Measurements from ENCODE around the gene UBL3.

Gene UBL3

GRCh38 chr13:29856426-29856825 is 6.0 kb upstream of the UBL3 start:
- DNase-seq: no peak

DNA sequence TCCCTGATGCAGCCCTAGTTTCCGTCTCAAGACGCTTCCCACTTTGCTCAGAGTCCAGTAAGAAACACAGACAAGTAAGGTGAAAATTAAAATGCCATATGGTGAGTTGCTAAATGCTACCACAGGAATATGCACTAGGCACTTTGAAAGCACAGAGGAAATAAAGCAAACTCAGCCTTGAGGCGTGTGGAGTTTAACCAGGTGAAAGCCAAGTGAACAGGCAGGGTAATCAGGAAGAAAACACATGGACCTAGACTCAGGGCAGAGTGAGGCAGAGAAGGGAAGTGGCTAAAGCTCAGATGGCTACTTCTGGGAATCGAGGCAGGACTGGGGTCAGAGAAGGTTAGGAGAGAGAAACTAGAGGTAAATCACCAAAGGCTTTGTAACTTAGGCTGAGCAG is 5.4 kb upstream of the UBL3 start:
- DNase-seq: no peak

- DNase-seq: no peak
These were observed 4.6 kb upstream of the UBL3 start for GRCh38 chr13:29855009-29855408.

GRCh38 chr13:29853131-29853530 is 2.7 kb upstream of the UBL3 start:
- no peak for DNase-seq

GRCh38 chr13:29852472-29853054 is 2.1 kb upstream of the UBL3 start:
- no peak for DNase-seq

DNA sequence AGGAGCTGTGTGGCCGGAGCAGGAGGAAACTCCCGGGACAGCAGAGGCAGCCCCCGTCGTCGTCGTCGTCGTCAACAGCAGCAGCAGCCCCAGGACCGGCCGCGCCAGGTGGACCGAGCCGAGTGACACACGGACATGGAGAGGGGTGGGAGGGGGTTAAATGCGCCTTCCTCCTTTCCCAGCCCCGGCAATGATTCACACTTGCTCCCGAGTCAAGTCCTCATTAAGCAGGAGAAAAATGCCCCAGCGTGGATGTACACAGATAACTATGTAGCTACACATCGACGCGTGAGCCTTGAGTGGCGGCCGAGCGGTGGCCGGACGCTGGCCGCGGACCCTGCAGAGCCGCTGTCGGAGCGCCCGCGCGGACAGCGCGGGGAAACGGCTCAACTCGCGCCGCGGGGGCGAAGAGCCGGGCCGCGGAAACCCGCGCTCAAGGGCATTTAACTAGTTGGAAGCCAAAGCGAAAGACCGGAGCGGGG is 645 bp downstream of the UBL3 start:
- peak; percentile 4 for DNase-seq

- DNase-seq: no peak
These were observed 1.3 kb downstream of the UBL3 start for GRCh38 chr13:29849071-29849631.

GRCh38 chr13:29847501-29847983 is 2.9 kb downstream of the UBL3 start:
- DNase-seq: no peak

- DNase-seq: no peak
These were observed 3.8 kb downstream of the UBL3 start for GRCh38 chr13:29846475-29847256.

DNA sequence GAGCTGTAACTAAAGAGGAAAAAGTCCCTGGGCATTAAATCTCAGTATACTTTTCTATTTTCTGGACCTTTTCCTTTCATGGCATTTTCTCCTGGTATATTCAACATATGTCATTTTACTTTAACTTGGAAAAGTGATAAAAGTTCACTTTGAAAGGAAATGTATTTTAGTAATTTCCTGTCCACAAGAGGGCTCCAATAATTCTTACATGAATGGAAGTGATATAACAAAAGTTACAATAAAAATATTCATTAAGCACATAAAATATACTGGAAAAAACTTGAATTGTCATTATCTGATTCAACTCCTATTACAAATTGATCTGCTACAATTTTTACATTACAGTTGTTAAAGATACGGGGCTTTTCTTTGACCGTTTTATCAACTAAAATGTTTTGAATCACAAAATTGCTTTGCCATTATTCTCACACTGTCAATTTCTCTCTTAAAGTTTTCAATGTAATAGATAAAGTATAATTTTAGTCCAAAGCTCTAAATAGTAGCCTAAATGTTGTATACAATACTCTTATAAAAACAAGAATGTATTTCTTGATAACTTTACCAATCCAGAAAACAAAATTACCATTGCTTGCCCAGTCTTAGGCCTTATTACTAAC is 4.9 kb downstream of the UBL3 start:
- no peak for DNase-seq

- no peak for DNase-seq
These were observed 6.0 kb downstream of the UBL3 start for GRCh38 chr13:29844441-29844840.

DNA sequence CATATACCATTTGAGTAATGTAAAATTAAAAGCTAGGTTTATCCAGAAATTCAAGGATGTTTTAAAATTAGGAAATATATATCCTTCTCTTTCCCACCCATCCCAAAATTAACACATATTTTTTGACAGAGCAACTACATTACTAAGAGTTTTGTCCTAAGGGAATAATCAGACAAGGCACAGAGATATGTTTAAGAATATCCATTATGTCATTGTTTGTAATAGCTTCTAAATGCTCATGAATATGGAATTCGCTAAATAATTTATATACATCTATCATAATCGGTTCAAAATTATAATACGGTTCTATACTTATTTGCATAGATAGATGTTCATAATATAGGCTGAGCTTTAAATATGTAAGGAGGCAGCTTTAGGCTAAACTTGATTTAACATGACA is 9.8 kb downstream of the UBL3 start:
- DNase-seq: no peak

DNA sequence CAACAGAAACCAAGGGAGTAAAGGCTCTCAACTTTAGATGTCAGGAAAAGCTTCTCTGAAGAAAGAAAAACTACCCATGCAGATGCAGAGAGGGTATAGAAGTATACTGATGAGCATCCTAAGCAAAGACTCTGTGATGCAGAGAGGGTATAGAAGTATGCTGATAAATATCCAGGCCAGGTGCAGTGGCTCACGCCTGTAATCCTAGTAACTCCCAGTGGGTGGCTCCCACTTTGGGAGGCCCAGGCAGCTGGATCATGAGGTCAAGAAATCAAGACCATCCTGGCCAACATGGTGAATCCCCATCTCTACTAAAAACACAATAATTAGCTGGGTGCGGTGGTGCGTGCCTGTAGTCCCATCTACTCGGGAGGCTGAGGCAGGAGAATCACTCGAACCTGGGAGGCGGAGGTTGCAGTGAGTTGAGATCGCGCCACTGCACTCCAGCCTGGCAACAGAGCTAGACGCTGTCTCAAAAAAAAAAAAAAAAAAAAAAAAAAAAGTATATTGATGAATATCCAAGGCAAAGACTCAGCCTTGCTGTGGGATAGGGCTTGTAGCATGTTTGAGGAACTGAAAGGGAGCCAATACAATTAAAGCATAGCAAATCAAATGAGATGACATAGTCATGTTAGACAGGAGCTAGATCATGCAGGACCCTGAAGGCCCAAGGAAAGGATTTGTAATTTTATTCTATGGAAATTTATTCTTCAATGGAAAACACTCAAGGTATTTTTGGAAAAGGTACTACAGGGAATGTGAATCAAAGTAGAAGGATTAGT is 14.9 kb downstream of the UBL3 start:
- no peak for DNase-seq

DNA sequence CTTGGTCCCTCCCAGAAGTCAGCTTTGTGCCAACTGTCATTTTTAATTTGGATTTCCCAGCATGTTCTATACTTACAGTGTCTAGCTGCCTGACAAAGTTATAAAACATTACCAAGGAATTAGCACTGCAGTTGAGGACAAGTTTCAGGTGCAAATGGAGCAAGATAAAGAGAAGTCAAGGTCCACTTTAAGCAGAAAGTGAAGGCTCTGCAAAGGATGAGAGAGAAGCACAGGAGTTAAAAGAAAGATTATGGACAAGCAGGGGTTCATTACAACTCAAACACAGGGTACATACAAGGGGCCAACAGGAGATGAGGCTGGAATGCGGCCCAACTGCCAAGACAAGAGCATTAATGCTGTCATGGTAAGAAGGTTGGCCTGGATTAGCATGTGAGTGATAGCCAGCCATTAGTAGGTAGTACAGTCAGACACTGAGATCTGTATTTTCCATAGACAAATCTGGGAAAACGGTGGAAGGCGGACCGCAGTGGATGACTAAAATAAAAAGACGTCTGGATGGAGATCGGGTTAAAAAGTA is 17.6 kb downstream of the UBL3 start:
- DNase-seq: no peak

GRCh38 chr13:29830000-29830399 is 20.4 kb downstream of the UBL3 start:
- no peak for DNase-seq

DNA sequence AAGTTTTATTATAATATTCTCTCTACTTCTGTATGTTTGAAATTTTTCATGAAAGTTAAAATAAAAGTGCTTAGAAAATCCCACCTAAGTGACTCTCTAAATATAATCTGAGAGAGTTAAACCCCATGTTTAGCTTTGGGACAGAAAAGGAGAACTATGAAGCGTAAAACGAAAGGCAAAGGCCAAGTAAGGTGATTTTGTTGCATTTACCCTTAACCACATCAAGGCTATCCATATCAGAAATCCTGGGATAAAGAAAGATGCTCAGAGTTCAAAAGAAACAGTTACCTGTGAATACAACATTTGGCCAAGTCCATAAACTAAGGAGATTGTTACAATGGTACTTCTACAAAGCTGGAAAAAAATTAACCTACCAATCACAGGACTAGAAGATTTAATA is 31.3 kb downstream of the UBL3 start:
- no peak for DNase-seq

GRCh38 chr13:29817604-29818378 is 32.6 kb downstream of the UBL3 start:
- DNase-seq: no peak

DNA sequence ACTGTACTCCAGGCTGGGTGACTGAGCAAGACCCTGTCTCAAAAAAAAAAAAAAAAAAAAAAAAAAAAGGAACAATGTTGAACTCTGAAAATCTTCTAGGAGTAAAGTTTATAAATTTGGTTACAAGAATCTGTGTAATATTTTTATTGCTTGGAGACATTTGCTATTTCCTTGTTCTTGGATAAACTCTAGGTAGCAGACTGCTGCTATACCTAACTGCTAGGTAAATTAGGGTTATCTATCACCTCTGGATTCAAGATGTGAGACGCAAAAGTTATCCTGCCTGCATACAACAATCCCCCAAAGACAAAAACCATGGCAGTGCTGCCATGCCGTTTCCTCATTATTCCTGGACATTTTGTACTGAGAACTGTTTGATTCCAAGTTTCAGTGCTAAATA is 33.7 kb downstream of the UBL3 start:
- DNase-seq: no peak

GRCh38 chr13:29815336-29815735 is 35.1 kb downstream of the UBL3 start:
- DNase-seq: no peak

DNA sequence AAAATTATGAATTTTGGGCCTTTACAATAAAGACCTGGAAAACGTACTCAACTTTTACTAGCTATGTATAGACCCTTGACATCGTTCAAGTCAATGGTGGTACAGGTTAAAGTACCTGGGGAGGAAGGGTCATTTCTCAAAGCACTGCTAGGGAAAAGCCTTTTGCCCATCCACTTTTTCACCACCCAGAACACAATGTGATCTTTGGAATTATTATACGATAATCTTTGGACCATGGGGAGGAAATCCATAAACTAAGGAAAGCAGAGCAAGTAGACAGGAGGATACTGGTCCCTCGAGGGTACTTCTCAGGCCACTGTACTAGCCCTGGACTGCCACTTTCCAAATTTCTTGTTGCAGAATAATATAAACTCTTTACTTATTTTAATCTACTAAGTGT is 39.5 kb downstream of the UBL3 start:
- no peak for DNase-seq

GRCh38 chr13:29810145-29810742 is 40.2 kb downstream of the UBL3 start:
- DNase-seq: no peak
